Colonic mucosa (tissue), 4 donors: ENCODE data around the gene ALDH1L1. TPM values are rescaled to one million over a fixed set of nuclear protein-coding genes. Genes with fewer than 3 reads are reported as not detected.

Experiments
- DNase-seq: peaks from one replicate; pipeline ENCODE4 v3.0.0-alpha.2; 2020
- H3K27ac ChIP-seq: fragments of 200-600 bp; one replicate; pipeline ENCODE4 v1.8.0; 2021
- H3K27me3 ChIP-seq: fragments of 200-600 bp; one replicate; pipeline ENCODE4 v1.8.0; 2021
- H3K36me3 ChIP-seq: fragments of 200-600 bp; one replicate; pipeline ENCODE4 v1.8.0; 2021
- H3K4me1 ChIP-seq: fragments of 200-600 bp; one replicate; pipeline ENCODE4 v1.8.0; 2021; ENCODE audit warnings: mild to moderate bottlenecking
- H3K4me3 ChIP-seq: fragments of 200-600 bp; one replicate; pipeline ENCODE4 v1.8.0; 2021
- H3K9ac ChIP-seq, 2 donors: one replicate each; pipeline ENCODE4 v1.7.0; 2013; ENCODE audit warnings: control low read depth in 2 of 2, low read depth in 2 of 2, low read length in 2 of 2
- H3K9me3 ChIP-seq: fragments of 200-600 bp; one replicate; pipeline ENCODE4 v1.8.0; 2021
- CTCF ChIP-seq: fragments of 200-600 bp; IDR thresholded peaks from one replicate; pipeline ENCODE4 v1.8.0; 2022; ENCODE audit warnings: antibody characterized with exemption, mild to moderate bottlenecking
- intact Hi-C: fragments of 100-400 bp; cut with DNase I; formaldehyde crosslinking; loops from one replicate; pipeline ENCODE4 v1.14.1; 2022
- total RNA-seq, 2 donors: library from RNA; stranded (reverse); fragmentation: NEBNext Ultra II Directional in 1 of 2; extraction: Animal tissue kit (Norgen Biotek cat#: 25700) in 1 of 2; gene quantifications; one replicate each; pipeline ENCODE4 v1.2.1, GENCODE V29; 2021
- donor health status: healthy.
- donor health status: DM: no; HTN: no; CAD: no.
- donor health status: DM: no; HTN: no; CAD: no.

The ALDH1L1 gene
- total RNA-seq, 2 donors from 2014 or later: 15.3 to 25.6 TPM

- TF ChIP-seq CTCF: no peak
- no peak overlapping the region for H3K4me3 ChIP-seq
- H3K36me3 ChIP-seq: no peaks in the 10 kb centered on the region
- no peak overlapping the region for H3K9ac ChIP-seq
- H3K9me3 ChIP-seq: no peaks in the 10 kb centered on the region
- H3K27ac ChIP-seq: no peak overlapping the region
- no peak for DNase-seq
- intact Hi-C loops: no loop called here
- no peaks in the 10 kb centered on the region for H3K4me1 ChIP-seq
- peaks cover 5% of the 10 kb centered on the region for H3K27me3 ChIP-seq
Observed at GRCh38 chr3:126208182-126208581, 27.8 kb upstream of the ALDH1L1 start.

GRCh38 chr3:126207166-126207565, 26.8 kb upstream of the ALDH1L1 start:
- Histone ChIP-seq H3K4me1 (no peaks in the 10 kb centered on the region), H3K27me3 (no peaks in the 10 kb centered on the region), H3K9me3 (no peaks in the 10 kb centered on the region), H3K9ac (no peak overlapping the region), H3K36me3 (no peaks in the 10 kb centered on the region), H3K4me3 (no peak overlapping the region), H3K27ac (no peak overlapping the region)
- TF ChIP-seq CTCF: no peak
- DNase-seq: no peak
- intact Hi-C loops: no loop called here

- TF ChIP-seq CTCF: no peak
- Histone ChIP-seq H3K27ac (no peak overlapping the region), H3K4me1 (no peaks in the 10 kb centered on the region), H3K27me3 (no peaks in the 10 kb centered on the region), H3K9ac (no peak overlapping the region), H3K36me3 (no peaks in the 10 kb centered on the region), H3K9me3 (no peaks in the 10 kb centered on the region), H3K4me3 (no peak overlapping the region)
- no peak for DNase-seq
- intact Hi-C loops: no loop called here
Observed at GRCh38 chr3:126205717-126206655, 25.6 kb upstream of the ALDH1L1 start.

- Histone ChIP-seq H3K27ac (no peak overlapping the region), H3K4me3 (no peak overlapping the region), H3K9me3 (no peaks in the 10 kb centered on the region), H3K36me3 (no peaks in the 10 kb centered on the region), H3K27me3 (no peaks in the 10 kb centered on the region), H3K9ac (no peak overlapping the region), H3K4me1 (no peaks in the 10 kb centered on the region)
- DNase-seq: no peak
- intact Hi-C loops: no loop called here
- no peak for TF ChIP-seq CTCF
Observed at GRCh38 chr3:126202680-126203079, 22.3 kb upstream of the ALDH1L1 start.

GRCh38 chr3:126202276-126202675, 21.9 kb upstream of the ALDH1L1 start:
- H3K9me3 ChIP-seq: no peaks in the 10 kb centered on the region
- no peak overlapping the region for H3K4me3 ChIP-seq
- H3K27ac ChIP-seq: no peak overlapping the region
- H3K36me3 ChIP-seq: no peaks in the 10 kb centered on the region
- DNase-seq: no peak
- intact Hi-C loops: no loop called here
- no peak for TF ChIP-seq CTCF
- no peaks in the 10 kb centered on the region for H3K27me3 ChIP-seq
- H3K9ac ChIP-seq: no peak overlapping the region
- H3K4me1 ChIP-seq: no peaks in the 10 kb centered on the region
